ENCODE data around the gene ARNT2.

Gene ARNT2

GRCh38 chr15:80557441-80558234, 153.5 kb downstream of the ARNT2 start:
- no peak overlapping the region for H3K4me3 ChIP-seq (ENCODE audit: low read length)
- DNase-seq (ENCODE audit: low read depth), result no peak
- TF ChIP-seq CTCF (conservative IDR thresholded peaks at IDR 0.05; ENCODE audit: low read length), result no peak

GRCh38 chr15:80558631-80559319, 154.6 kb downstream of the ARNT2 start:
- H3K4me3 ChIP-seq (ENCODE audit: low read length), result no peak overlapping the region
- no peak for DNase-seq (ENCODE audit: low read depth)
- no peak for TF ChIP-seq CTCF (conservative IDR thresholded peaks at IDR 0.05; ENCODE audit: low read length)

- no peak for DNase-seq (ENCODE audit: low read depth)
- no peak for TF ChIP-seq CTCF (conservative IDR thresholded peaks at IDR 0.05; ENCODE audit: low read length)
- H3K4me3 ChIP-seq (ENCODE audit: low read length), result no peak overlapping the region
Observed at GRCh38 chr15:80559320-80559693, 155.1 kb downstream of the ARNT2 start.

- TF ChIP-seq CTCF (conservative IDR thresholded peaks at IDR 0.05; ENCODE audit: low read length), result no peak
- no peak overlapping the region for H3K4me3 ChIP-seq (ENCODE audit: low read length)
- no peak for DNase-seq (ENCODE audit: low read depth)
Observed at GRCh38 chr15:80559761-80560160, 155.6 kb downstream of the ARNT2 start.

- DNase-seq (ENCODE audit: low read depth), result no peak
- no peak for TF ChIP-seq CTCF (conservative IDR thresholded peaks at IDR 0.05; ENCODE audit: low read length)
- no peak overlapping the region for H3K4me3 ChIP-seq (ENCODE audit: low read length)
Observed at GRCh38 chr15:80560601-80561400, 156.6 kb downstream of the ARNT2 start.

- peak; percentile 44 for DNase-seq (ENCODE audit: low read depth)
- no peak for TF ChIP-seq CTCF (conservative IDR thresholded peaks at IDR 0.05; ENCODE audit: low read length)
- H3K4me3 ChIP-seq (ENCODE audit: low read length), result no peak overlapping the region
Observed at GRCh38 chr15:80561500-80561899, 157.3 kb downstream of the ARNT2 start.
